HepG2 (cell line): ENCODE measurements around the gene STK24. TPM values are rescaled to one million over a fixed set of nuclear protein-coding genes. Genes with fewer than 3 reads are reported as not detected.

Experiments used
- ATAC-seq: fragments of 200-7000 bp; cut with Tn5 transposase; 3 replicates; pipeline ENCODE4 v1.9.1; 2020; ENCODE audit warnings: mild to moderate bottlenecking, moderate library complexity
- BruUV-seq: library from RNA; stranded (reverse); fragments of 400-500 nt; replicated peaks from 2 replicates; lab custom pipeline; 2021; lab: Mats Ljungman, UMichigan
- CTCF ChIA-PET: fragments of 300-600 bp; formaldehyde crosslinking; extraction: SDS; loops from one replicate; lab custom pipeline; 2021; ENCODE audit warnings: low total read pairs, inconsistent platforms, low intra/inter-chr PET ratio; lab: Yijun Ruan, JAX
- POLR2A ChIA-PET: fragments of 350-600 bp; sonication (Branson Sonifier 250); formaldehyde crosslinking; loops from one replicate; lab custom pipeline; 2020; ENCODE audit warnings: antibody characterized with exemption, inconsistent platforms; lab: Yijun Ruan, JAX
- DNase-seq: peaks from one replicate; pipeline ENCODE4 v3.0.0-alpha.2; 2015; ENCODE audit warnings: low spot score
- FAIRE-seq: peaks from 3 replicates; lab custom pipeline; 2011; peaks lifted over from hg19 to GRCh38; lab: Jason Lieb, UNC
- H2AFZ ChIP-seq: one replicate; pipeline ENCODE4 v1.6.1; 2011; ENCODE audit warnings: low read length, inconsistent platforms
- H3K27ac ChIP-seq: fragments of 300-600 bp; 3 replicates; pipeline ENCODE4 v1.8.0; 2011; ENCODE audit warnings: mixed run types, mild to moderate bottlenecking, mixed read lengths, low read length, inconsistent platforms; ENCODE audit not compliant: insufficient read depth; ENCODE audit errors: extremely low read length
- H3K27me3 ChIP-seq, 2 experiments: fragments of 200-600 bp in 1 of 2; 2 replicates in 1 of 2; 3 replicates in 1 of 2; pipeline versions ENCODE4 v1.6.0 to v1.8.0; 2011; ENCODE audit warnings: low read length in 2 of 2, mild to moderate bottlenecking in 2 of 2, moderate library complexity in 2 of 2, inconsistent platforms in 1 of 2; ENCODE audit not compliant: insufficient read depth in 2 of 2, control insufficient read depth in 1 of 2
- H3K36me3 ChIP-seq, 2 experiments: fragments of 200-600 bp in 1 of 2; replicated peaks in 1 of 2; 2 replicates in 1 of 2; 3 replicates in 1 of 2; pipeline versions ENCODE4 v1.5.1 to v1.8.0; 2011; ENCODE audit warnings: low read length in 2 of 2, inconsistent platforms in 1 of 2; ENCODE audit not compliant: insufficient read depth in 2 of 2, control insufficient read depth in 1 of 2
- H3K4me1 ChIP-seq: 2 replicates; pipeline ENCODE4 v1.5.1; 2012; ENCODE audit warnings: low read length, inconsistent platforms; ENCODE audit not compliant: insufficient read depth
- H3K4me2 ChIP-seq: 2 replicates; pipeline ENCODE4 v1.6.0; 2011; ENCODE audit warnings: low read depth, low read length, inconsistent platforms
- H3K4me3 ChIP-seq, 3 experiments: fragments of 200-600 bp in 1 of 3; sonication (generic), shearing (Covaris generic) in 1 of 3; replicated peaks in 1 of 3; 2 replicates each; pipeline ENCODE4 v1.5.1; 2011 to 2016; ENCODE audit warnings: low read length in 3 of 3, inconsistent platforms in 2 of 3, low read depth in 2 of 3, mild to moderate bottlenecking in 2 of 3, control low read depth in 1 of 3, mixed read lengths in 1 of 3; ENCODE audit not compliant: insufficient read depth in 1 of 3
- H3K79me2 ChIP-seq: one replicate; pipeline ENCODE4 v1.6.1; 2011; ENCODE audit warnings: low read length, inconsistent platforms; ENCODE audit not compliant: insufficient read depth
- H3K9ac ChIP-seq: 2 replicates; pipeline ENCODE4 v1.6.0; 2011; ENCODE audit warnings: mild to moderate bottlenecking, low read depth, low read length, inconsistent platforms; ENCODE audit not compliant: insufficient read depth
- H3K9me3 ChIP-seq: 2 replicates; pipeline ENCODE4 v1.5.1; 2012; ENCODE audit warnings: mild to moderate bottlenecking, low read length
- H4K20me1 ChIP-seq: 2 replicates; pipeline ENCODE4 v1.6.0; 2011; ENCODE audit warnings: inconsistent platforms, mild to moderate bottlenecking, low read length, moderate library complexity; ENCODE audit not compliant: insufficient read depth
- AGO2 ChIP-seq: fragments of 200-400 bp; formaldehyde crosslinking; optimal IDR thresholded peaks from 2 replicates; pipeline ENCODE3; 2017; ENCODE audit warnings: mild to moderate bottlenecking, low read depth, low read length, moderate library complexity
- GZF1 ChIP-seq: sonication (generic); formaldehyde crosslinking; IDR thresholded peaks from 2 replicates; pipeline ENCODE4 v1.5.1; 2020; ENCODE audit warnings: mild to moderate bottlenecking, missing genetic modification reagents
- PCBP1 ChIP-seq: fragments of 200-400 bp; formaldehyde crosslinking; IDR thresholded peaks from 2 replicates; pipeline ENCODE4 v1.6.1; 2017; ENCODE audit warnings: mild to moderate bottlenecking, low read depth, low read length, borderline replicate concordance
- POLR2A ChIP-seq, 2 experiments: IDR thresholded peaks; 2 replicates each; pipeline ENCODE4 v1.6.1; 2011; ENCODE audit warnings: low read depth in 2 of 2, low read length in 2 of 2, mild to moderate bottlenecking in 1 of 2, moderate library complexity in 1 of 2; ENCODE audit not compliant: insufficient read depth in 1 of 2
- POLR2G ChIP-seq: fragments of 200-400 bp; formaldehyde crosslinking; IDR thresholded peaks from 2 replicates; pipeline ENCODE4 v1.6.1; 2018; ENCODE audit warnings: mild to moderate bottlenecking, low read depth, low read length, moderate library complexity
- RARA ChIP-seq: IDR thresholded peaks from 2 replicates; pipeline ENCODE4 v1.6.1; 2016; ENCODE audit warnings: missing genetic modification reagents, missing compliant biosample characterization
- RBM22 ChIP-seq: fragments of 200-400 bp; formaldehyde crosslinking; optimal IDR thresholded peaks from 2 replicates; pipeline ENCODE3; 2017; ENCODE audit warnings: mild to moderate bottlenecking, low read length, moderate library complexity
- SRF ChIP-seq: IDR thresholded peaks from 2 replicates; pipeline ENCODE4 v1.6.1; 2011; ENCODE audit warnings: mild to moderate bottlenecking, low read depth, low read length, moderate library complexity
- SYNCRIP ChIP-seq: fragments of 200-400 bp; formaldehyde crosslinking; IDR thresholded peaks from 2 replicates; pipeline ENCODE4 v1.6.1; 2018; ENCODE audit warnings: mild to moderate bottlenecking, low read depth, low read length; ENCODE audit not compliant: insufficient read depth
- TOPORS ChIP-seq: sonication (generic); formaldehyde crosslinking; IDR thresholded peaks from 2 replicates; pipeline ENCODE4 v1.8.0; 2023; ENCODE audit warnings: mild to moderate bottlenecking, missing genetic modification reagents
- ZBTB2 ChIP-seq: sonication (generic); formaldehyde crosslinking; IDR thresholded peaks from 2 replicates; pipeline ENCODE4 v1.8.0; 2022; ENCODE audit warnings: low read depth, missing genetic modification reagents
- WGBS: methylation state at CpG from one replicate; pipeline ENCODE4 v1.1.6; 2017; ENCODE audit warnings: low lambda C conversion rate; 5-methylcytosine and 5-hydroxymethylcytosine counted together
- in situ Hi-C: cut with HindIII; loops from 2 replicates; pipeline ENCODE4 v1.10.0; 2017; ENCODE audit warnings: low pct_unique_long_range_greater_than_20kb; ENCODE audit not compliant: extremely low pct_ligation_motif_present
- intact Hi-C: fragments of 100-400 bp; cut with micrococcal nuclease; formaldehyde crosslinking; loops from one replicate; pipeline ENCODE4 v1.10.0; 2022; ENCODE audit not compliant: unreplicated experiment
- polyA plus RNA-seq, 8 experiments: library from polyadenylated mRNA; depleted of rRNA in 3 of 8; stranded (reverse) in 7 of 8; unstranded in 1 of 8; fragments of >200 nt; fragmentation: Illumina TruSeq in 4 of 8; extraction: Trizol in 4 of 8; gene quantifications; 2 replicates each; pipeline versions ENCODE4 v1.2.1 to v1.2.3, GENCODE V29; 2011 to 2016; ENCODE audit warnings: low read depth in 4 of 8, missing spikeins in 1 of 8, mixed read lengths in 1 of 8; ENCODE audit not compliant: insufficient read depth in 1 of 8
- total RNA-seq, 5 experiments: library from RNA; depleted of rRNA; stranded (reverse); fragments of >200 nt; fragmentation: Illumina TruSeq; extraction: Trizol; gene quantifications; 2 replicates each; pipeline ENCODE4 v1.2.3, GENCODE V29; 2016; ENCODE audit warnings: low read depth in 1 of 5

Gene STK24
- total and polyA plus RNA-seq, 2 of the 13 experiments (the other 11 are each of a cell fraction or from before 2014, with no cell fraction given), result 51.3 to 73.0 TPM

GRCh38 chr13:98441056-98441676 is 135.7 kb downstream of the STK24 start:
- ChIA-PET CTCF (no interaction called here), POLR2A (no interaction called here)
- Histone ChIP-seq H3K27me3 (no peaks in the 10 kb centered on the region), H3K27ac (no peak overlapping the region), H3K9me3 (no peaks in the 10 kb centered on the region), H4K20me1 (peaks cover 14% of the 10 kb centered on the region), H3K4me2 (no peak overlapping the region), H3K36me3 (peaks cover 45 to 80% of the 10 kb centered on the region in 2 experiments), H3K79me2 (no peaks in the 10 kb centered on the region), H2AFZ (no peak overlapping the region), H3K9ac (no peak overlapping the region), H3K4me1 (no peaks in the 10 kb centered on the region), H3K4me3 (no peak overlapping the region)
- BruUV-seq, result no TSS peak
- intact Hi-C loops, result no loop called here
- 97% methylated on average over 21 of the region's 21 CpGs for WGBS
- no peak for TF ChIP-seq PCBP1
- TF ChIP-seq SRF, result no peak
- no peak for TF ChIP-seq GZF1 (CRISPR knock-in tag)
- no peak for TF ChIP-seq RARA (CRISPR knock-in tag)
- TF ChIP-seq TOPORS, result no peak
- 0 out of 4 replicates have a peak, but pooled peaks of 1 of the 2 experiments have one; percentile 21 for TF ChIP-seq POLR2A (IDR thresholded peaks at IDR 0.05; ENCODE audit: insufficient read depth in 1 of 2, low read depth in 2 of 2, low read length in 2 of 2)
- no peak for TF ChIP-seq SYNCRIP
- FAIRE-seq (no peak), DNase-seq (no peak), ATAC-seq (no peak)
- in situ Hi-C loops, result loop anchor here (10.0 to 25.0 kb wide), 2 partner anchors 214 to 579 kb away; no protein-coding TSS in a partner anchor

GRCh38 chr13:98440390-98441055 is 136.4 kb downstream of the STK24 start:
- intact Hi-C loops, result no loop called here
- no peaks in the 10 kb centered on the region for H3K4me1 ChIP-seq
- POLR2A ChIA-PET, result no interaction called here
- H3K9me3 ChIP-seq, result no peaks in the 10 kb centered on the region
- H3K27ac ChIP-seq, result no peak overlapping the region
- peaks cover 12% of the 10 kb centered on the region for H4K20me1 ChIP-seq
- CTCF ChIA-PET, result no interaction called here
- in situ Hi-C loops, result loop anchor here (10.0 to 25.0 kb wide), 2 partner anchors 214 to 578 kb away; no protein-coding TSS in a partner anchor
- WGBS, result 93% methylated on average over 7 of the region's 25 CpGs
- H3K27me3 ChIP-seq, result no peaks in the 10 kb centered on the region
- no peaks in the 10 kb centered on the region for H3K79me2 ChIP-seq
- no TSS peak for BruUV-seq
- no peak for FAIRE-seq
- DNase-seq, result no peak
- no peak overlapping the region for H3K4me3 ChIP-seq
- H3K9ac ChIP-seq, result no peak overlapping the region
- no peak for TF ChIP-seq ZBTB2 (CRISPR knock-in tag)
- TF ChIP-seq RBM22, result peak; percentile 60
- 0 out of 2 replicates have a peak, but pooled peaks have one; percentile 9 for TF ChIP-seq POLR2G
- TF ChIP-seq AGO2, result peak; percentile 78
- H3K4me2 ChIP-seq, result no peak overlapping the region
- ATAC-seq, result no peak
- no peak overlapping the region for H2AFZ ChIP-seq
- peaks cover 44 to 78% of the 10 kb centered on the region in 2 experiments for H3K36me3 ChIP-seq
